ENCODE measurements around the gene PRR22. TPM values are rescaled to one million over a fixed set of nuclear protein-coding genes. Genes with fewer than 3 reads are reported as not detected.

The PRR22 gene
- total RNA-seq, 1 experiment from 2014 or later: 5.6 TPM

- H3K27me3 ChIP-seq (ENCODE audit: low read length): no peaks in the 10 kb centered on the region
- H3K79me2 ChIP-seq (ENCODE audit: low read length): no peaks in the 10 kb centered on the region
- DNase-seq (peak; percentile 65), ATAC-seq (peak; percentile 62)
- H4K20me1 ChIP-seq (ENCODE audit: low read length): no peaks in the 10 kb centered on the region
- no peak overlapping the region for H3K9ac ChIP-seq (ENCODE audit: low read length)
- H3K4me3 ChIP-seq (ENCODE audit: low read length): no peak overlapping the region
- intact Hi-C loops (cut with micrococcal nuclease): loop anchor here (5.0 kb wide), 1 partner anchor 69 kb away; no protein-coding TSS in a partner anchor
- H3K4me2 ChIP-seq (ENCODE audit: low read length): no peak overlapping the region
- ChIA-PET POLR2A (ENCODE audit: unreplicated experiment) (interaction anchor here (0.7 kb wide), 1 partner anchor 19 kb away, joined by 3 read pairs; no protein-coding TSS in a partner anchor), CTCF (interaction anchor here (0.5 to 2.2 kb wide), 2 partner anchors 20 to 78 kb away, joined by 7 to 16 read pairs; no protein-coding TSS in a partner anchor)
- no peak overlapping the region for H2AFZ ChIP-seq (ENCODE audit: low read length)
- TF ChIP-seq CTCF (conservative IDR thresholded peaks at IDR 0.05; ENCODE audit: low read depth, low read length) (peak; percentile 69), EZH2 (IDR thresholded peaks at IDR 0.05; ENCODE audit: low read length, unreplicated experiment) (no peak)
- no peaks in the 10 kb centered on the region for H3F3A ChIP-seq (ENCODE audit: low read length, unreplicated experiment)
- H3K27ac ChIP-seq (ENCODE audit: low read length): no peak overlapping the region
- no peaks in the 10 kb centered on the region for H3K9me2 ChIP-seq (replicated peaks; ENCODE audit: low read length)
- H3K9me3 ChIP-seq (ENCODE audit: low read length): no peaks in the 10 kb centered on the region
- no TSS peak for BruUV-seq (replicated peaks)
- no peaks in the 10 kb centered on the region for H3K36me3 ChIP-seq (ENCODE audit: low read depth, low read length)
- peaks cover 14% of the 10 kb centered on the region; the same call in 1 of the 2 replicates for H3K4me1 ChIP-seq (ENCODE audit: insufficient read depth, low read length)
Observed at GRCh38 chr19:5823579-5824281, 39.2 kb upstream of the PRR22 start.

- H3K4me3 ChIP-seq (ENCODE audit: low read length): no peak overlapping the region
- no peaks in the 10 kb centered on the region for H3F3A ChIP-seq (ENCODE audit: low read length, unreplicated experiment)
- 0 out of 2 replicates have a peak overlapping the region, but pooled peaks have one; percentile 18 for H2AFZ ChIP-seq (ENCODE audit: low read length)
- H3K9me3 ChIP-seq (ENCODE audit: low read length): no peaks in the 10 kb centered on the region
- ATAC-seq: no peak
- H4K20me1 ChIP-seq (ENCODE audit: low read length): no peaks in the 10 kb centered on the region
- peaks cover 6% of the 10 kb centered on the region; the same call in 1 of the 2 replicates for H3K4me1 ChIP-seq (ENCODE audit: insufficient read depth, low read length)
- H3K4me2 ChIP-seq (ENCODE audit: low read length): peak overlapping the region; percentile 20; the same call in 1 of the 2 replicates
- no peaks in the 10 kb centered on the region for H3K36me3 ChIP-seq (ENCODE audit: low read depth, low read length)
- H3K79me2 ChIP-seq (ENCODE audit: low read length): no peaks in the 10 kb centered on the region
- no peaks in the 10 kb centered on the region for H3K27me3 ChIP-seq (ENCODE audit: low read length)
- H3K27ac ChIP-seq (ENCODE audit: low read length): no peak overlapping the region
- no peaks in the 10 kb centered on the region for H3K9me2 ChIP-seq (replicated peaks; ENCODE audit: low read length)
- no peak for DNase-seq
- ChIA-PET POLR2A (ENCODE audit: unreplicated experiment) (no interaction called here), CTCF (interaction anchor here (2.2 kb wide), 1 partner anchor 18 kb away, joined by 16 read pairs; no protein-coding TSS in a partner anchor)
- intact Hi-C loops (cut with micrococcal nuclease): loop anchor here (5.0 kb wide), 1 partner anchor 70 kb away; no protein-coding TSS in a partner anchor
- no peak overlapping the region for H3K9ac ChIP-seq (ENCODE audit: low read length)
- no peak for TF ChIP-seq EZH2 (IDR thresholded peaks at IDR 0.05; ENCODE audit: low read length, unreplicated experiment)
- no peak for TF ChIP-seq EZH2phosphoT487 (IDR thresholded peaks at IDR 0.05; ENCODE audit: borderline replicate concordance, low read length)
- no peak for TF ChIP-seq CTCF (conservative IDR thresholded peaks at IDR 0.05; ENCODE audit: low read depth, low read length)
- BruUV-seq (replicated peaks): no TSS peak
Observed at GRCh38 chr19:5822181-5822844, 37.8 kb upstream of the PRR22 start.
